Natural killer cell (primary cell): ENCODE measurements around the gene PROC. TPM values are rescaled to one million over a fixed set of nuclear protein-coding genes. Genes with fewer than 3 reads are reported as not detected.

Experiments
- ATAC-seq, 3 donors: fragments of 150-1000 bp in 2 of 3; fragments of 200-7000 bp in 1 of 3; cut with Tn5 transposase; 1 replicate in 1 of 3; 2 replicates in 2 of 3; pipeline ENCODE4 v1.10.0; 2021; ENCODE audit warnings: mild to moderate bottlenecking in 2 of 3, moderate library complexity in 2 of 3
- DNase-seq, 2 donors: peaks; one replicate each; pipeline versions ENCODE4 v3.0.0 to v3.0.0-alpha.2; 2013 to 2021; ENCODE audit warnings: mixed read lengths in 1 of 2
- H3K27ac ChIP-seq: one replicate; pipeline ENCODE4 v1.5.1; 2013; ENCODE audit warnings: mild to moderate bottlenecking, low read length
- H3K27me3 ChIP-seq: one replicate; pipeline ENCODE4 v1.6.1; 2013; ENCODE audit warnings: low read length; ENCODE audit not compliant: control insufficient read depth, insufficient read depth
- H3K36me3 ChIP-seq: one replicate; pipeline ENCODE4 v1.6.1; 2013; ENCODE audit warnings: low read length; ENCODE audit not compliant: control insufficient read depth, insufficient read depth
- H3K4me1 ChIP-seq: one replicate; pipeline ENCODE4 v1.6.1; 2013; ENCODE audit warnings: low read length; ENCODE audit not compliant: control insufficient read depth, insufficient read depth
- H3K4me3 ChIP-seq: one replicate; pipeline ENCODE4 v1.5.1; 2013; ENCODE audit warnings: low read length
- H3K9me3 ChIP-seq: one replicate; pipeline ENCODE4 v1.6.1; 2013; ENCODE audit warnings: low read length; ENCODE audit not compliant: control insufficient read depth, insufficient read depth
- H3K27ac Mint-ChIP-seq, 2 donors: one replicate each; pipeline ENCODE4 v1.8.0; 2022; ENCODE audit warnings: mild to moderate bottlenecking in 2 of 2, mixed read lengths in 2 of 2, moderate library complexity in 1 of 2
- H3K27me3 Mint-ChIP-seq, 2 donors: one replicate each; pipeline ENCODE4 v1.8.0; 2022; ENCODE audit warnings: low read depth in 2 of 2, mixed read lengths in 2 of 2
- H3K36me3 Mint-ChIP-seq: one replicate; pipeline ENCODE4 v1.8.0; 2022; ENCODE audit warnings: mixed read lengths
- H3K4me1 Mint-ChIP-seq, 2 donors: one replicate each; pipeline ENCODE4 v1.8.0; 2022; ENCODE audit warnings: mixed read lengths in 2 of 2
- H3K4me3 Mint-ChIP-seq: one replicate; pipeline ENCODE4 v1.8.0; 2022; ENCODE audit warnings: mild to moderate bottlenecking, moderate library complexity, mixed read lengths
- H3K9me3 Mint-ChIP-seq, 2 donors: one replicate each; pipeline ENCODE4 v1.8.0; 2022; ENCODE audit warnings: mixed read lengths in 2 of 2
- WGBS: methylation state at CpG from one replicate; pipeline ENCODE4 v1.1.7; 2013; ENCODE audit warnings: missing lambda C conversion rate; ENCODE audit not compliant: insufficient coverage; 5-methylcytosine and 5-hydroxymethylcytosine counted together
- intact Hi-C: fragments of 100-400 bp; cut with micrococcal nuclease; formaldehyde crosslinking; loops from one replicate; pipeline ENCODE4 v1.14.2; 2022
- total RNA-seq, 4 donors: library from RNA; stranded (reverse); fragments of 120-200 nt in 1 of 4; gene quantifications; one replicate each; pipeline versions ENCODE4 v1.2.3 to v1.2.4, GENCODE V29; 2013 to 2022
- TF ChIP-seq, protein P1 (sequence below): fragments of 200-600 bp; IDR thresholded peaks from one replicate; pipeline ENCODE4 v1.8.0; 2022; ENCODE audit warnings: antibody characterized with exemption

The PROC gene
- total RNA-seq, 3 donors from 2014 or later (not counting 1 experiment from before 2014, with no cell fraction given): not detected

DNA sequence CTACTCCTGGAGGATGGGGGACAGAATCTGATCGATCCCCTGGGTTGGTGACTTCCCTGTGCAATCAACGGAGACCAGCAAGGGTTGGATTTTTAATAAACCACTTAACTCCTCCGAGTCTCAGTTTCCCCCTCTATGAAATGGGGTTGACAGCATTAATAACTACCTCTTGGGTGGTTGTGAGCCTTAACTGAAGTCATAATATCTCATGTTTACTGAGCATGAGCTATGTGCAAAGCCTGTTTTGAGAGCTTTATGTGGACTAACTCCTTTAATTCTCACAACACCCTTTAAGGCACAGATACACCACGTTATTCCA, 844 bp downstream of the PROC start:
- intact Hi-C loops: no loop called here
- no peak overlapping the region for H3K27ac Mint-ChIP-seq
- H3K9me3 Mint-ChIP-seq: no peaks in the 10 kb centered on the region
- H3K36me3 Mint-ChIP-seq: no peaks in the 10 kb centered on the region
- peaks cover 33 to 54% of the 10 kb centered on the region in 2 donors for H3K27me3 Mint-ChIP-seq
- H3K4me3 Mint-ChIP-seq: no peak overlapping the region
- WGBS: 83% methylated on average over 2 of the region's 4 CpGs
- no peaks in the 10 kb centered on the region for H3K36me3 ChIP-seq
- TF ChIP-seq, protein P1, sequence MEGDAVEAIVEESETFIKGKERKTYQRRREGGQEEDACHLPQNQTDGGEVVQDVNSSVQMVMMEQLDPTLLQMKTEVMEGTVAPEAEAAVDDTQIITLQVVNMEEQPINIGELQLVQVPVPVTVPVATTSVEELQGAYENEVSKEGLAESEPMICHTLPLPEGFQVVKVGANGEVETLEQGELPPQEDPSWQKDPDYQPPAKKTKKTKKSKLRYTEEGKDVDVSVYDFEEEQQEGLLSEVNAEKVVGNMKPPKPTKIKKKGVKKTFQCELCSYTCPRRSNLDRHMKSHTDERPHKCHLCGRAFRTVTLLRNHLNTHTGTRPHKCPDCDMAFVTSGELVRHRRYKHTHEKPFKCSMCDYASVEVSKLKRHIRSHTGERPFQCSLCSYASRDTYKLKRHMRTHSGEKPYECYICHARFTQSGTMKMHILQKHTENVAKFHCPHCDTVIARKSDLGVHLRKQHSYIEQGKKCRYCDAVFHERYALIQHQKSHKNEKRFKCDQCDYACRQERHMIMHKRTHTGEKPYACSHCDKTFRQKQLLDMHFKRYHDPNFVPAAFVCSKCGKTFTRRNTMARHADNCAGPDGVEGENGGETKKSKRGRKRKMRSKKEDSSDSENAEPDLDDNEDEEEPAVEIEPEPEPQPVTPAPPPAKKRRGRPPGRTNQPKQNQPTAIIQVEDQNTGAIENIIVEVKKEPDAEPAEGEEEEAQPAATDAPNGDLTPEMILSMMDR: no peak
- H3K9me3 ChIP-seq: no peaks in the 10 kb centered on the region
- DNase-seq (no peak), ATAC-seq (no peak)
- H3K4me1 Mint-ChIP-seq: peaks cover 18 to 20% of the 10 kb centered on the region in 2 donors
- H3K4me3 ChIP-seq: no peak overlapping the region
- peaks cover 14% of the 10 kb centered on the region for H3K27me3 ChIP-seq
- peaks cover 34% of the 10 kb centered on the region for H3K4me1 ChIP-seq
- no peak overlapping the region for H3K27ac ChIP-seq

GRCh38 chr2:127419448-127420038, 1.3 kb downstream of the PROC start:
- no peaks in the 10 kb centered on the region for H3K9me3 ChIP-seq
- H3K4me3 ChIP-seq: no peak overlapping the region
- intact Hi-C loops: no loop called here
- TF ChIP-seq, protein P1: no peak
- peaks cover 14% of the 10 kb centered on the region for H3K27me3 ChIP-seq
- H3K36me3 ChIP-seq: no peaks in the 10 kb centered on the region
- Mint-ChIP-seq H3K36me3 (no peaks in the 10 kb centered on the region), H3K27me3 (peaks cover 35 to 55% of the 10 kb centered on the region in 2 donors), H3K4me1 (peaks cover 18 to 20% of the 10 kb centered on the region in 2 donors), H3K27ac (no peak overlapping the region), H3K4me3 (no peak overlapping the region), H3K9me3 (no peaks in the 10 kb centered on the region)
- no peak overlapping the region for H3K27ac ChIP-seq
- ATAC-seq: no peak
- peaks cover 34% of the 10 kb centered on the region for H3K4me1 ChIP-seq
- no peak for DNase-seq
- WGBS: 91% methylated on average over 15 of the region's 15 CpGs

DNA sequence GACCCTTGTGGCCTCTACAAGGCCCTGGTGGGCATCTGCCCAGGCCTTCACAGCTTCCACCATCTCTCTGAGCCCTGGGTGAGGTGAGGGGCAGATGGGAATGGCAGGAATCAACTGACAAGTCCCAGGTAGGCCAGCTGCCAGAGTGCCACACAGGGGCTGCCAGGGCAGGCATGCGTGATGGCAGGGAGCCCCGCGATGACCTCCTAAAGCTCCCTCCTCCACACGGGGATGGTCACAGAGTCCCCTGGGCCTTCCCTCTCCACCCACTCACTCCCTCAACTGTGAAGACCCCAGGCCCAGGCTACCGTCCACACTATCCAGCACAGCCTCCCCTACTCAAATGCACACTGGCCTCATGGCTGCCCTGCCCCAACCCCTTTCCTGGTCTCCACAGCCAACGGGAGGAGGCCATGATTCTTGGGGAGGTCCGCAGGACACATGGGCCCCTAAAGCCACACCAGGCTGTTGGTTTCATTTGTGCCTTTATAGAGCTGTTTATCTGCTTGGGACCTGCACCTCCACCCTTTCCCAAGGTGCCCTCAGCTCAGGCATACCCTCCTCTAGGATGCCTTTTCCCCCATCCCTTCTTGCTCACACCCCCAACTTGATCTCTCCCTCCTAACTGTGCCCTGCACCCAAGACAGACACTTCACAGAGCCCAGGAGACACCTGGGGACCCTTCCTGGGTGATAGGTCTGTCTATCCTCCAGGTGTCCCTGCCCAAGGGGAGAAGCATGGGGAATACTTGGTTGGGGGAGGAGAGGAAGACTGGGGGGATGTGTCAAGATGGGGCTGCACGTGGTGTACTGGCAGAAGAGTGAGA, 2.0 kb downstream of the PROC start:
- Histone ChIP-seq H3K4me3 (no peak overlapping the region), H3K36me3 (no peaks in the 10 kb centered on the region), H3K4me1 (peaks cover 34% of the 10 kb centered on the region), H3K9me3 (no peaks in the 10 kb centered on the region), H3K27me3 (peaks cover 14% of the 10 kb centered on the region), H3K27ac (no peak overlapping the region)
- H3K27ac Mint-ChIP-seq: no peak overlapping the region
- H3K4me1 Mint-ChIP-seq: peaks cover 18 to 20% of the 10 kb centered on the region in 2 donors
- DNase-seq (no peak), ATAC-seq (no peak)
- no peaks in the 10 kb centered on the region for H3K36me3 Mint-ChIP-seq
- no peak overlapping the region for H3K4me3 Mint-ChIP-seq
- intact Hi-C loops: no loop called here
- no peaks in the 10 kb centered on the region for H3K9me3 Mint-ChIP-seq
- WGBS: 85% methylated on average over 8 of the region's 8 CpGs
- peaks cover 35 to 57% of the 10 kb centered on the region in 2 donors for H3K27me3 Mint-ChIP-seq
- TF ChIP-seq, protein P1: no peak
